Measurements from ENCODE around the gene ROR1. TPM values are rescaled to one million over a fixed set of nuclear protein-coding genes. Genes with fewer than 3 reads are reported as not detected.

ROR1 gene
- total and polyA plus RNA-seq, 9 of the 15 experiments (the other 6 are each of a cell fraction or from before 2014, with no cell fraction given) = 0.02 TPM; not detected in 8

DNA sequence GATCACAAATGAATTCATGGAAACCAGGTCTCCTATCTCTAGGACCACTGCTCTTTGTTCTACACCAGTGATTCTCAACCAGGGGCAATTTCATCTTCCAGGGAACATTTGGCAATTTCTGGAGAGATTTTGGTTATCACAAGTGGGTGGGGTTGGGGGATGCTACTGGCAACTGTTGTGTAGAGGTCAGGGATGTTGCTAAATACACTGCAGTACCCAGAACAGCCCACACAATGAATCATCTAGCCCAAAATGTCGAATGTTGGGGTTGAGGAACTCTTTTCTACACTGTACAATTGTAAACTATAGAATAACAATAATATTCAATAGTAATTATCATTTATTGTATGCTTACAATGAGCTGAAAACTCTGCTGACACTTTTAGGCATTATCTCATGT, 373.9 kb downstream of the ROR1 start (continued):
- TF ChIP-seq ZBTB26 (CRISPR knock-in tag; IDR thresholded peaks at IDR 0.05) (no peak), ZNF79 (CRISPR knock-in tag; IDR thresholded peaks at IDR 0.05; ENCODE audit: low read depth) (no peak), ZNF263 (CRISPR knock-in tag; IDR thresholded peaks at IDR 0.05; ENCODE audit: borderline replicate concordance) (no peak), ZBTB2 (IDR thresholded peaks at IDR 0.05) (no peak), ZBTB34 (CRISPR knock-in tag; IDR thresholded peaks at IDR 0.05) (no peak)
- TF ChIP-seq, protein P1, sequence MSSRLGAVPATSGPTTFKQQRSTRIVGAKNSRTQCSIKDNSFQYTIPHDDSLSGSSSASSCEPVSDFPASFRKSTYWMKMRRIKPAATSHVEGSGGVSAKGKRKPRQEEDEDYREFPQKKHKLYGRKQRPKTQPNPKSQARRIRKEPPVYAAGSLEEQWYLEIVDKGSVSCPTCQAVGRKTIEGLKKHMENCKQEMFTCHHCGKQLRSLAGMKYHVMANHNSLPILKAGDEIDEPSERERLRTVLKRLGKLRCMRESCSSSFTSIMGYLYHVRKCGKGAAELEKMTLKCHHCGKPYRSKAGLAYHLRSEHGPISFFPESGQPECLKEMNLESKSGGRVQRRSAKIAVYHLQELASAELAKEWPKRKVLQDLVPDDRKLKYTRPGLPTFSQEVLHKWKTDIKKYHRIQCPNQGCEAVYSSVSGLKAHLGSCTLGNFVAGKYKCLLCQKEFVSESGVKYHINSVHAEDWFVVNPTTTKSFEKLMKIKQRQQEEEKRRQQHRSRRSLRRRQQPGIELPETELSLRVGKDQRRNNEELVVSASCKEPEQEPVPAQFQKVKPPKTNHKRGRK (tag; IDR thresholded peaks at IDR 0.05) = no peak
- TF ChIP-seq, protein P2, sequence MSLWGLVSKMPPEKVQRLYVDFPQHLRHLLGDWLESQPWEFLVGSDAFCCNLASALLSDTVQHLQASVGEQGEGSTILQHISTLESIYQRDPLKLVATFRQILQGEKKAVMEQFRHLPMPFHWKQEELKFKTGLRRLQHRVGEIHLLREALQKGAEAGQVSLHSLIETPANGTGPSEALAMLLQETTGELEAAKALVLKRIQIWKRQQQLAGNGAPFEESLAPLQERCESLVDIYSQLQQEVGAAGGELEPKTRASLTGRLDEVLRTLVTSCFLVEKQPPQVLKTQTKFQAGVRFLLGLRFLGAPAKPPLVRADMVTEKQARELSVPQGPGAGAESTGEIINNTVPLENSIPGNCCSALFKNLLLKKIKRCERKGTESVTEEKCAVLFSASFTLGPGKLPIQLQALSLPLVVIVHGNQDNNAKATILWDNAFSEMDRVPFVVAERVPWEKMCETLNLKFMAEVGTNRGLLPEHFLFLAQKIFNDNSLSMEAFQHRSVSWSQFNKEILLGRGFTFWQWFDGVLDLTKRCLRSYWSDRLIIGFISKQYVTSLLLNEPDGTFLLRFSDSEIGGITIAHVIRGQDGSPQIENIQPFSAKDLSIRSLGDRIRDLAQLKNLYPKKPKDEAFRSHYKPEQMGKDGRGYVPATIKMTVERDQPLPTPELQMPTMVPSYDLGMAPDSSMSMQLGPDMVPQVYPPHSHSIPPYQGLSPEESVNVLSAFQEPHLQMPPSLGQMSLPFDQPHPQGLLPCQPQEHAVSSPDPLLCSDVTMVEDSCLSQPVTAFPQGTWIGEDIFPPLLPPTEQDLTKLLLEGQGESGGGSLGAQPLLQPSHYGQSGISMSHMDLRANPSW (CRISPR knock-in tag; IDR thresholded peaks at IDR 0.05) = no peak
